NCI-H2196 treated with DMSO at 0.1 percent for 48 hours (cell line): ENCODE results near the gene RAB3GAP2.
"Not testable (repeated sequence)": the region's sequence is repeated elsewhere in the genome, so short reads cannot be mapped to it uniquely, and the experiment has no call there.

Source experiments
- DNase-seq: peaks from one replicate; lab custom pipeline; 2025; ENCODE audit not compliant: unreplicated experiment; lab: John Stamatoyannopoulos, UW

Gene RAB3GAP2

DNA sequence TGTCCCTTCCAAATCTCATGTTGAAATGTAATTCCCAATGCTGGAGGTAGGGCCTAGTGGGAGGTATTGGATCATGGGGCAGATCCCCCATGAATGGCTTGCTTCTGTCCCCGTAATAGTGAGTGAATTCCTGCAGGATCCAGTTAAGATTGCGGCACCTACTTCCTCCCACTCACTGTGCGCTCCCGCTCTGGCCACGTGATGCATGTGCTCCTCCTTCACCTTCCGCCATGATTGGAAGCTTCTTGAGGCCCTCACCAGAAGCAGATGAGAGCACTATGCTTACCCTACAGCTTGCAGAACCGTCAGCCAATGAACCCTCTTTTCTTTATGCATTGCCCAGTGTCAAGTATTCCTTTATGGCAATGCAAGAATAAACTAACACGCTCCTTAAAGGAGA is 14.9 kb upstream of the RAB3GAP2 start:
- no peak for DNase-seq

DNA sequence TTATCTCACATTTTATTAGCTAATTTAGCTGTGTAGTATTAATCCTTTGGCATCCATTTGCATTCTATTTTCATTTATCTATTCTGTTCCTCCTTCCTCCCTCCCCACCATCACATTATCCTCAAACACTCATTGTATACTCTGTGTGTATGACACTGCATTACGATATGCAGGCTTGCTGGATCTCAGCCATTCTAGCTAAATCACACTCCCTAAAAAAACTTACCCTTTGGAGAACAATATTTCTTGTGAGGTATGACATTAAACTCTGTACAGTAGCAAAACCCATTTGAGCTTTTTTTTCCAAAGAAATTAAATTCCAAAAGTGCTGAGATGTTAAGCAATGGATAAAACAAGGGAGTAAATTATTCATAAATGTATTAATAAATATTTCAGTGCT is 11.4 kb upstream of the RAB3GAP2 start:
- DNase-seq, result no peak

DNA sequence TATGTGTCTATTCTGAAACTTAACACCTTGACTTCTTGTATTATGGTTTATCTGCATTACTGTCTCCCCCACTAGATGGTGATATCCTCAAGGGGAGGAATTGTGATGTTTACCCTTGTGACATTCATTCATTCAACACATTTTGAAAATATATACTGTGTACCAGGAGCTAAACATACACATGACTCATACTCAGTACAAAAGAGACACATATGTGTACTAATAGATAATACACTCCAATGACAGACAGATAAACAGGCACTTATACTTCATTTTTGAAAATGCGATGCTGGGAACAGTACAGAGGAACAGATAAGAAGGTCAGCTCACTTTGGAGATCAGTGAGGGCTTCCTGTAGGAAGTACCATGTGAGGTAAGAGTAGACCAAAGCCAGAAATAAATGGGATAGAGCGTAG is 8.9 kb upstream of the RAB3GAP2 start:
- DNase-seq, result no peak

- no peak for DNase-seq
Measured at GRCh38 chr1:220280249-220280648, 8.0 kb upstream of the RAB3GAP2 start.

DNA sequence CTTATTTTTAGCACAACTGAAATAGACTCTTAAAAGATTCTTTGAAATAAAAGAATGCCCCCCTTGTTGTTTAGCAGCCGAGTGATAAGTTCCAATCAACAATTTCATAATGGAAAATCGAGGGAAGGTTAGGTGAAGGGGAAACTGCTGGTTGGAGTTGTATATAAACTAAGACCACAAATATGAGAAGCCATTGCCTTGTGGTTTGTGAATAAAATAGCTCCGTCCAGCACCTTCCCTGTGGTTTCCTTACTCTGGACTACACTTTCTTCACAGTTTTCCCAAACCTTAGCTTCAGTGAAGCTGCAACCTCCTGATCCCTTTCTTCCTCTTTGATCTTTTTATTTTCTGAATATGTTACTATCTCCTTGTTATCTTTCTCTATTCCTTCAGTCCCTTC is 6.7 kb upstream of the RAB3GAP2 start:
- DNase-seq, result no peak

GRCh38 chr1:220275430-220275829 is 3.2 kb upstream of the RAB3GAP2 start:
- no peak for DNase-seq

DNA sequence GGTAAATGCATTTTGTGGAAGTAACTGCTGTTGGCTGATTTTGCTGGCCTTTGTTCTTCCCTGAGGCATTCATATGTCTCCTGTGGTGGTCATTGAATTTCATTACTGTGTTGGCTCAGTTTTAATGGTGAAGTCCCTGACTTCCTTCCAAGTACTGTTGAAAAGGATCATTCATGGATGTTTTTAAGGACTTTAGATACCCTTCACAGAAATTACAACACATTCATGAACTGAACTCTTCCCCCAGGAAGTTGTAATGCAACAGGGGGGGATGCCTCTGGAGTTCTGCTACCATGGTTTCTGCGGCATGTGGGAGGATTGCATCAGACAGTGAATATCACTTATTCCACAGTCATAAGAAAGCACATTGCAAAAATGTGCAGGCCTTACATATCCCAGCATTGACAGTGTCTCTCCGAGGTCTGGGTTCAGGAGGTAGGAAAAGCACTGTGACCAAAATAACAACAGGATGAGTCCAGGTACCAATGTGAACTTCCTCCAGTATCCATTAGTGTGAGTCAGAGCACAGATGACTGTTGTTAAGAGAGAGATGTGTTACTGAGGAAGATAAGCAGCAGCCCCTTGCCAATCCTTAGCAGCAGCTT is 2.1 kb upstream of the RAB3GAP2 start:
- no peak for DNase-seq

DNA sequence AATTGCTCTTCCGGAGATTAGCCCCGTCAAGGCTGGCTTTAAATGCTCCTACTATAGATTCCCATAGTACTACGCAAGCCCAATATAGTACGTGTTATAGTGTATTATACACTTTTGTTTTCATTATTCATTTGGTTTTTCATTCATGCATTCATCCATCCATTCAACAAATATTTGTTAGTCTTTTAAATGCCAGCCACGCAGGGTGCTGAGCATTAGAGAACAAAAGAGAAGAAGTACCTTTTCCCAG is 513 bp upstream of the RAB3GAP2 start:
- DNase-seq, result peak; percentile 34

DNA sequence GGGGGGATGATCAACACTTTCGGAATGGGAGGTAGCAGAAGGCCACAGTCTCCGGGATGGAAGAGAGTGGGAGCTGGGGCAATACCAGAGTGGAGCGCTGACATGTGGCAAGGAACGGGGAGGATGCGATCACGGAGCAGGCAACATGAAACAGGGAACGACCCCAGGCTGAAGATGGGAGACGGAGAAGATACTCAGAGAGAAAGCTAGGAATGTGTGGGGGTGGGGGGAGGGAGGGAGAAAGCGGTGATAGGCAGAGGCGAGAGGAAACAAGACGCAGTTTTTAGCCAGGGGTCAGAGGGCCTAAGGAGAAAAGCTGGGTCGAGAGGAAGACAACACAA is 577 bp downstream of the RAB3GAP2 start:
- no peak for DNase-seq

DNA sequence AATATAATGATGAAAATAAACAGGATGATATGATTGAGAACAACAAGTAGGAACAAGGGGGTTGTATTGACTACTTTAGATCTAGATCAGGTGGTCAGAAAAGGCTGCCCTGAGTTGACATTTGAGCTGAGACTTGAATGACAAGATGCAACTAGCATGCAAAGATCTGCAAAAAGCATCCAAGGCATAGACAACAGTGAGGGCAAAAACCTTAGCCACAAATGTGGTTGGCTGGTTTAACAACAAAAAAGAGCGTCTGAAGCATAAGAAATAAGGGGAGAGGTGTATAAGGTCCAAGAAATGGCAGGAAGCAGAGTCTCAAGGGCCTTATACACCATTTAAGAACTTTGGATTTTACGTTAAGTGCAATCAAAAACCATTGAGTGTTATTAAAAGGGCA is 3.2 kb downstream of the RAB3GAP2 start:
- DNase-seq, result no peak

GRCh38 chr1:220267630-220268029 is 4.6 kb downstream of the RAB3GAP2 start:
- DNase-seq, result no peak

GRCh38 chr1:220260228-220260627 is 12.0 kb downstream of the RAB3GAP2 start:
- not testable (repeated sequence) for DNase-seq

DNA sequence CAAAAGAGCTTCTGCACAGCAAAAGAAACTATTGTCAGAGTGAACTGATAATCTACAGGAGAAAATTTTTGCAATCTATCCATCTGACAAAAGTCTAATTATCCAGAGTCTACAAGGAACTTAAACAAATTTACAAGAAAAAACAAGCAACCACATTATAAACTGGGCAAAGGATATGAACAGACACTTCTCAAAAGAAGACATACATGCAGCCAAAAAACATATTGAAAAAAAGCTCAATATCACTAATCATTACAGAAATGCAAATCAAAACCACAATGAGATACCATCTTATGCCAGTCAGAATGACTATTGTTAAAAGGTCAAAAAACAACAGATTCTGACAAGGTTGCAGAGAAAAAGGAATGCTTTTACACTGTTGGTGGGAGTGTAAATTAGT is 12.5 kb downstream of the RAB3GAP2 start:
- not testable (repeated sequence) for DNase-seq

GRCh38 chr1:220256194-220256593 is 16.1 kb downstream of the RAB3GAP2 start:
- not testable (repeated sequence) for DNase-seq

DNA sequence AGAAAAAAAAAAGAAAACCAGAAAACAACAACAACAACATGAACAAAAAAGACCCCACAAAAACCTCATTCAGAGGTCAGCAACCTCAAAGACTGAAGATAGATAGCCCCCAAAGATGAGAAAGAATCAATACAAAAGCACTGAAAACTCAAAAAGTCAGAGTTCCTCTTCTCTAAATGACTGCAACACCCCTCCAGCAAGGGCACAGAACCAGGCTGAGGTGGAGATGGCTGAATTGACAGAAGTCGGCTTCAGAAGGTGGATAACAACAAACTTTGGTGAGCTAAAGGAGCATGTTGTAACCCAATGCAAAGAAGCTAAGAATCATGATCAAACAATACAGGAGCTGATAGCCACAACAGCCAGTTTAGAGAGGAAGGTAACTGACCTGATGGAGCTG is 17.0 kb downstream of the RAB3GAP2 start:
- no peak for DNase-seq

DNA sequence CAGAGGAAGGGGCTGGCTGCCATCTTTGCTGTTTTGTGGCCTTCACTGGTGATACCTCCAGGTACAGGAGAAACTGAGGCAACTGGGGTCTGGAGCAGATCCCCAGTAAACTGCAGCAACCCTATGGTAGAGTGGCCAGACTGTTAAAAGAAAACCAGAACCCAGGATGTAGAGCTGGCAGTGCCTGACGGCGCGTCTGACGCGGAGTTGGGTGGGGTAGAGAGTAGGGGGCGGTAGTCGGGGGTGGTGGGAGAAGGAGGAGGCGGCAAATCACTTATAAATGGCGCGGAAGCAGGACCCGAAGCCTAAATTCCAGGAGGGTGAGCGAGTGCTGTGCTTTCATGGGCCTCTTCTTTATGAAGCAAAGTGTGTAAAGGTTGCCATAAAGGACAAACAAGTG is 19.0 kb downstream of the RAB3GAP2 start:
- DNase-seq, result not testable (repeated sequence)

DNA sequence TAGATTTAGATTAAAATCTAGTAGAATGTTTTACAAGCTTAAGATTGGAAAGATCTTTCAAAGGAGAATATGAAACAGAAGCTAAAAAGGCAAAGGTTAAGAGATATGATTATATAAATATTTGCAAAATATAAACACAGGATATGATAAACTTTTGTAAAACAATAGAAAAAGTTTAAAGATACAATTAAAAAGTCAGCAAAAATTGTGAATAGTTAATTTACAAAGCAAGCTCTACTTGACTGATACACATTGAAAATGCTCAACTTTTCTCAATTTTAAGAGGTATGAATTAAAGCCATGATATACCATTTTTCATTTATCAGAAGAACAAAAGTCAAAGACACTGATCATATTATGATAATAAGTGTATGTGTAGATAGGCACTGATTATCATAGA is 21.0 kb downstream of the RAB3GAP2 start:
- DNase-seq, result no peak

GRCh38 chr1:220250681-220251080 is 21.6 kb downstream of the RAB3GAP2 start:
- DNase-seq, result no peak

GRCh38 chr1:220249522-220249921 is 22.7 kb downstream of the RAB3GAP2 start:
- DNase-seq, result no peak

DNA sequence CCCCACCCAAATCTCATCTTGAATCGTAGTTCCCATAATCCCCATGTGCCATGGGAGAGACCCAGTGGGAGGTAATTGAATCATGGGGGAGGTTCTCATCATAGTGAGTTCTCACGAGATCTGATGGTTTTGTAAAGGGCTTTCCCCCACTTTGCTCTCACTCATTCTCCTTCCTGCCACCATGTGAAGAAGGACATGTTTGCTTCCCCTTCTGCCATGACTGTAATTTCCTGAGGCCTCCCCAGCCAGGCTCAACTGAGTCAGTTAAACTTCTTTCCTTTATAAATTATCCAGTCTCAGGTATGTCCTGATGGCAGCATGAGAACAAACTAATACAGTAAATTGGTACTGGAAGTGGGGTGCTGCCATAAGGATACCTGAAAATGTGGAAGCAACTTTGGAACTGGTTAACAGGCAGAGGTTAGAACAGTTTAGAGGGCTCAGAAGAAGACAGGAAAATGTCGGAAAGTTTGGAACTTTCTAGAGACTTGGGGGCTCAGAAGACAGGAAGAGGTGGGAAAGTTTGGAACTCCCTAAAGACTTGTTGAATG is 23.5 kb downstream of the RAB3GAP2 start:
- DNase-seq, result not testable (repeated sequence)

- DNase-seq, result not testable (repeated sequence)
Measured at GRCh38 chr1:220245900-220246299, 26.4 kb downstream of the RAB3GAP2 start.

DNA sequence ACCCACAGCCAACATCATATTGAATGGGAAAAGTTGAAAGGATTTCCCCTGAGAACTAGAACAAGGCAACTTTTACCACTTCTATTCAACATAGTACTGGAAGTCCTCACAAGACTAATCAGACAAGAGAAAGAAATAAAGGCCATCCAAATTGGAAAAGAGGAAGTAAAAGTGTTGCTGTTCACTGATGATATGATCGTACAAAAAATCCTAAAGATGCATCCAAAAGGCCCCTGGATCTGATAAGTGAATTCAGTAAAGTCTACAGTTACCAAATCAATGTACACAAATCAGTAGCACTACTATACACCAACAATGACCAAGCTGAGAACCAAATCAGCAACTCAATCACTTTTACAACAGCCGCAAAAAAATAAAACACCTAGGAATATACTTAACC is 28.3 kb downstream of the RAB3GAP2 start:
- no peak for DNase-seq

DNA sequence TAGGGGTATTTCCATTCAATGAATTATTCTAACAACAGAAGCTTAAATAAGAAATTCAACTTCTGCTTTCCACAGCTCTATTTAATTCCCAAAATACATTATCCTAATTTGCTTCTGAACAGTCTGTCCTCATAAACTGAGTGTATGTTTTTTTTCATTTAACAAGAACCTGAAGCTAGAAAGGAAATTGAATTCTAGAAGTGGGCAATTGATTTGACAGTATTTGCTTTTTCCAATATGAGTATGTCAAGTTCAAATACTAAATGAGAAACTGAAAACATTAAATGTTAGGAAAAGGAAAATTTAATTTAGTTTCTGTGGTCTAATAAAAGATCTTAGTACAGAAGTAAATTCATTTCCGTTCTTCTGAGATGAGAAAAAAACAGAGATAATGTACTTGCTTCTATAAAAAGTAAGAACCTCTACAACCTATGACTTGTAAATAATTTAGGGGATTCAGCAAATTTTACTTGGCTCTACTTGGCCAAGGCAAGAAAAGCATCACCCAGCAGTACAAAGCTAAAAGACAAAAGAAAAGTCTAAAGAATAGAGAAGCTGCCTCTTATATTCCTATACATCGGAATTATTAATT is 31.1 kb downstream of the RAB3GAP2 start:
- no peak for DNase-seq
